Osteocyte (in vitro differentiated cells): ENCODE measurements around the gene MARVELD1. TPM values are rescaled to one million over a fixed set of nuclear protein-coding genes. Genes with fewer than 3 reads are reported as not detected.

Experiments
- DNase-seq: peaks from one replicate; pipeline ENCODE4 v3.0.0; 2021; ENCODE audit warnings: mixed read lengths; ENCODE audit not compliant: unreplicated experiment; ENCODE audit errors: extremely low spot score
- H3K27ac Mint-ChIP-seq: one replicate; pipeline ENCODE4 v1.8.0; 2021; ENCODE audit warnings: mild to moderate bottlenecking, mixed read lengths; ENCODE audit not compliant: unreplicated experiment
- H3K27me3 Mint-ChIP-seq: one replicate; pipeline ENCODE4 v1.8.0; 2021; ENCODE audit warnings: mixed read lengths; ENCODE audit not compliant: unreplicated experiment
- H3K36me3 Mint-ChIP-seq: one replicate; pipeline ENCODE4 v1.8.0; 2021; ENCODE audit warnings: mixed read lengths; ENCODE audit not compliant: unreplicated experiment
- H3K4me1 Mint-ChIP-seq: one replicate; pipeline ENCODE4 v1.8.0; 2021; ENCODE audit warnings: mixed read lengths; ENCODE audit not compliant: unreplicated experiment
- H3K4me3 Mint-ChIP-seq: one replicate; pipeline ENCODE4 v1.8.0; 2021; ENCODE audit warnings: mild to moderate bottlenecking, moderate library complexity, mixed read lengths; ENCODE audit not compliant: unreplicated experiment
- H3K9me3 Mint-ChIP-seq: one replicate; pipeline ENCODE4 v1.8.0; 2021; ENCODE audit warnings: mixed read lengths; ENCODE audit not compliant: unreplicated experiment
- CTCF ChIP-seq: fragments of 200-600 bp; sonication (generic); IDR thresholded peaks from 2 replicates; pipeline ENCODE4 v1.5.0; 2021; ENCODE audit warnings: antibody characterized with exemption, mild to moderate bottlenecking, moderate library complexity
- total RNA-seq: library from RNA; stranded (reverse); gene quantifications from 2 replicates; pipeline ENCODE4 v1.2.1, GENCODE V29; 2021

Gene MARVELD1
- total RNA-seq, 1 donor from 2014 or later: 107 TPM

GRCh38 chr10:97748116-97748515 is 34.6 kb downstream of the MARVELD1 start:
- Mint-ChIP-seq H3K27ac (no peak overlapping the region), H3K4me3 (no peak overlapping the region), H3K27me3 (no peaks in the 10 kb centered on the region), H3K9me3 (no peaks in the 10 kb centered on the region), H3K36me3 (peaks cover 53% of the 10 kb centered on the region), H3K4me1 (no peaks in the 10 kb centered on the region)
- no peak for TF ChIP-seq CTCF
- DNase-seq: no peak

GRCh38 chr10:97752956-97753355 is 39.4 kb downstream of the MARVELD1 start:
- Mint-ChIP-seq H3K27ac (no peak overlapping the region), H3K4me1 (no peaks in the 10 kb centered on the region), H3K36me3 (peaks cover 55% of the 10 kb centered on the region), H3K27me3 (no peaks in the 10 kb centered on the region), H3K4me3 (no peak overlapping the region), H3K9me3 (no peaks in the 10 kb centered on the region)
- no peak for DNase-seq
- TF ChIP-seq CTCF: no peak

- Mint-ChIP-seq H3K9me3 (no peaks in the 10 kb centered on the region), H3K27ac (no peak overlapping the region), H3K27me3 (no peaks in the 10 kb centered on the region), H3K36me3 (peaks cover 51% of the 10 kb centered on the region), H3K4me1 (peaks cover 5% of the 10 kb centered on the region), H3K4me3 (no peak overlapping the region)
- no peak for DNase-seq
- no peak for TF ChIP-seq CTCF
Measured at GRCh38 chr10:97754726-97755125, 41.2 kb downstream of the MARVELD1 start.

DNA sequence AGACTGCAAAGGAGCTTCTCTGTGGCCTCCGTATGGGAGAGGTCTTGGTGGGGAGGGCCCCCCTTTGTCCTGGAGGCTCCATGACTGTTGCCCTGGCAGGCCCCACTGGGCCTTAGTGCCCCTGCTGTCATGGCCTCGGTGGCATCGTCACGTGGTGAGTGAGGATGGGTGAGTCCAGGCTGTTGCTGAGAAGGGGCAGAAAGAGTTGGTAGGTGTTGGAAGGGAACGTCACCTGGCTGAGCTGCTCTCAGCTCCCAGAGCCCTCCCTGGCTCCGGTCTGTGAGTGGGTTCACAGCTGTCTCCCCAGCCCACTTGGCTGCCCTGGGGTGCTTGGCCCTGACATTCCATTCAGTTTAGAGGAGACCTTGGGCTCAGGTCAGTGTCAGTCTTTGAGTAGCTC is 42.2 kb downstream of the MARVELD1 start:
- Mint-ChIP-seq H3K9me3 (no peaks in the 10 kb centered on the region), H3K36me3 (peaks cover 46% of the 10 kb centered on the region), H3K27ac (no peak overlapping the region), H3K4me1 (peaks cover 5% of the 10 kb centered on the region), H3K4me3 (no peak overlapping the region), H3K27me3 (no peaks in the 10 kb centered on the region)
- DNase-seq: no peak
- TF ChIP-seq CTCF: no peak

DNA sequence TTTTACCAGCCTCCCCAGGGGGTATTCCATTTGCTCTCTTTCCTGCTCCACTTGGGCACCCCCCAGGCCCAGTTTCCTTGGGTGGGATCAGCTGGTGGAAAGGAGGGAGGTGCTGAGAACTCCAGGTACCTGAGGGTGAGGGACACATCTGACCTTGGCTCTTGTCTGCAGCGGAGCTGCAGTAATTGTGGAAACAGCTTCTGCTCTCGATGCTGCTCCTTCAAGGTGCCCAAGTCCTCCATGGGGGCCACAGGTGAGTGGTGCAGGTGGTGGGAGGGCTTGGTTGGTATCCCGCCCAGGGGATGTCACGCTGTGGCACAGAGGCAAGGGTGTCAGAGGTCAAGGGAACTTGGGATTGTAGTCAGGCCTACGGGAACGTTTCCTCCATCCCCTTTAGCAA is 43.9 kb downstream of the MARVELD1 start:
- Mint-ChIP-seq H3K27me3 (no peaks in the 10 kb centered on the region), H3K4me1 (peaks cover 11% of the 10 kb centered on the region), H3K4me3 (no peak overlapping the region), H3K36me3 (peaks cover 34% of the 10 kb centered on the region), H3K27ac (no peak overlapping the region), H3K9me3 (no peaks in the 10 kb centered on the region)
- DNase-seq: no peak
- no peak for TF ChIP-seq CTCF
